Measurements from ENCODE around the gene ARAP1.

The ARAP1 gene

GRCh38 chr11:72787216-72788104 lies 35.3 kb upstream of the ARAP1 start:
- Histone ChIP-seq H3K9ac (no peak overlapping the region), H2AFZ (ENCODE audit: low read depth) (no peak overlapping the region), H3K4me1 (ENCODE audit: low read depth, poor library complexity, severe bottlenecking) (peaks cover 13% of the 10 kb centered on the region), H3K36me3 (ENCODE audit: insufficient read depth) (no peaks in the 10 kb centered on the region), H3K4me2 (no peak overlapping the region), H3K79me2 (ENCODE audit: insufficient read depth, low read depth) (no peaks in the 10 kb centered on the region), H3K4me3 (IDR thresholded peaks at IDR 0.05; ENCODE audit: insufficient read depth, low read depth, low read length) (no peak overlapping the region), H3K27me3 (ENCODE audit: insufficient read depth, low read depth) (no peaks in the 10 kb centered on the region), H3K27ac (no peak overlapping the region), H4K20me1 (ENCODE audit: insufficient read depth) (no peaks in the 10 kb centered on the region)
- TF ChIP-seq, protein P1, sequence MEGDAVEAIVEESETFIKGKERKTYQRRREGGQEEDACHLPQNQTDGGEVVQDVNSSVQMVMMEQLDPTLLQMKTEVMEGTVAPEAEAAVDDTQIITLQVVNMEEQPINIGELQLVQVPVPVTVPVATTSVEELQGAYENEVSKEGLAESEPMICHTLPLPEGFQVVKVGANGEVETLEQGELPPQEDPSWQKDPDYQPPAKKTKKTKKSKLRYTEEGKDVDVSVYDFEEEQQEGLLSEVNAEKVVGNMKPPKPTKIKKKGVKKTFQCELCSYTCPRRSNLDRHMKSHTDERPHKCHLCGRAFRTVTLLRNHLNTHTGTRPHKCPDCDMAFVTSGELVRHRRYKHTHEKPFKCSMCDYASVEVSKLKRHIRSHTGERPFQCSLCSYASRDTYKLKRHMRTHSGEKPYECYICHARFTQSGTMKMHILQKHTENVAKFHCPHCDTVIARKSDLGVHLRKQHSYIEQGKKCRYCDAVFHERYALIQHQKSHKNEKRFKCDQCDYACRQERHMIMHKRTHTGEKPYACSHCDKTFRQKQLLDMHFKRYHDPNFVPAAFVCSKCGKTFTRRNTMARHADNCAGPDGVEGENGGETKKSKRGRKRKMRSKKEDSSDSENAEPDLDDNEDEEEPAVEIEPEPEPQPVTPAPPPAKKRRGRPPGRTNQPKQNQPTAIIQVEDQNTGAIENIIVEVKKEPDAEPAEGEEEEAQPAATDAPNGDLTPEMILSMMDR (conservative IDR thresholded peaks at IDR 0.05; ENCODE audit: low read depth, low read length), result no peak

- Histone ChIP-seq H3K36me3 (ENCODE audit: insufficient read depth) (no peaks in the 10 kb centered on the region), H3K27ac (no peak overlapping the region), H2AFZ (ENCODE audit: low read depth) (no peak overlapping the region), H3K27me3 (ENCODE audit: insufficient read depth, low read depth) (no peaks in the 10 kb centered on the region), H3K4me1 (ENCODE audit: low read depth, poor library complexity, severe bottlenecking) (peaks cover 18% of the 10 kb centered on the region), H3K4me3 (IDR thresholded peaks at IDR 0.05; ENCODE audit: insufficient read depth, low read depth, low read length) (no peak overlapping the region), H3K4me2 (no peak overlapping the region), H3K9ac (no peak overlapping the region), H4K20me1 (ENCODE audit: insufficient read depth) (no peaks in the 10 kb centered on the region), H3K79me2 (ENCODE audit: insufficient read depth, low read depth) (no peaks in the 10 kb centered on the region)
- TF ChIP-seq, protein P1 (conservative IDR thresholded peaks at IDR 0.05; ENCODE audit: low read depth, low read length), result no peak
Measured at GRCh38 chr11:72786305-72787215, 34.4 kb upstream of the ARAP1 start.

DNA sequence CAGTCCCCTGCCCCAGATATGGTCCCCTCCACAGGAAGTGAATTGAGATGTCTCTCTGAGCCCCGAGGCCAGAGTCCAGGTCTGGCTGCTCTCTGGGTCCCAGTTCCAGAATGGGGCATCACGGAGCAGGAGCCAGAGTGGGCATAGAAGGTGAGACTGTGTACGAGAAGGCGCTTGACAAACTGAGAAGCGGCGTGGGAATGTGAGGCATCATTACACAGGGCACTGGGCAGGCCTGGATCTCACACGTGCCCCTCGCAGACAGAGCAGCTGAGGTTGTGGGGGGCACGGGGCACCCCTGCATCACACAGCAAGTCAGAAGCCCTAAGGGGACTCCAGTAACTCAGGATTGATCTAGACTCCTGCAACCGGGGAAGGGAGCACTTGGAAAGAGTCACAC lies 32.5 kb upstream of the ARAP1 start:
- TF ChIP-seq, protein P1 (conservative IDR thresholded peaks at IDR 0.05; ENCODE audit: low read depth, low read length), result no peak
- H3K36me3 ChIP-seq (ENCODE audit: insufficient read depth), result no peaks in the 10 kb centered on the region
- H3K4me3 ChIP-seq (IDR thresholded peaks at IDR 0.05; ENCODE audit: insufficient read depth, low read depth, low read length), result no peak overlapping the region
- no peak overlapping the region for H3K27ac ChIP-seq
- H3K79me2 ChIP-seq (ENCODE audit: insufficient read depth, low read depth), result no peaks in the 10 kb centered on the region
- H4K20me1 ChIP-seq (ENCODE audit: insufficient read depth), result no peaks in the 10 kb centered on the region
- no peak overlapping the region for H3K9ac ChIP-seq
- no peak overlapping the region for H2AFZ ChIP-seq (ENCODE audit: low read depth)
- peaks cover 22% of the 10 kb centered on the region for H3K4me1 ChIP-seq (ENCODE audit: low read depth, poor library complexity, severe bottlenecking)
- H3K27me3 ChIP-seq (ENCODE audit: insufficient read depth, low read depth), result peaks cover 5% of the 10 kb centered on the region; the same call in 1 of the 2 replicates
- H3K4me2 ChIP-seq, result no peak overlapping the region

GRCh38 chr11:72783144-72783905 lies 31.1 kb upstream of the ARAP1 start:
- TF ChIP-seq, protein P1 (conservative IDR thresholded peaks at IDR 0.05; ENCODE audit: low read depth, low read length), result no peak
- H3K4me2 ChIP-seq, result no peak overlapping the region
- H3K4me1 ChIP-seq (ENCODE audit: low read depth, poor library complexity, severe bottlenecking), result peaks cover 22% of the 10 kb centered on the region
- H3K27me3 ChIP-seq (ENCODE audit: insufficient read depth, low read depth), result peaks cover 5% of the 10 kb centered on the region; the same call in 1 of the 2 replicates
- H3K9ac ChIP-seq, result no peak overlapping the region
- no peak overlapping the region for H3K4me3 ChIP-seq (IDR thresholded peaks at IDR 0.05; ENCODE audit: insufficient read depth, low read depth, low read length)
- no peaks in the 10 kb centered on the region for H3K36me3 ChIP-seq (ENCODE audit: insufficient read depth)
- no peaks in the 10 kb centered on the region for H3K79me2 ChIP-seq (ENCODE audit: insufficient read depth, low read depth)
- H3K27ac ChIP-seq, result no peak overlapping the region
- H4K20me1 ChIP-seq (ENCODE audit: insufficient read depth), result no peaks in the 10 kb centered on the region
- H2AFZ ChIP-seq (ENCODE audit: low read depth), result no peak overlapping the region

All from KMS-11 (cell line).